Endothelial cell of umbilical vein (primary cell): ENCODE measurements around the gene SBK3. TPM values are rescaled to one million over a fixed set of nuclear protein-coding genes. Genes with fewer than 3 reads are reported as not detected.

Experiments
- BruUV-seq: library from RNA; stranded (reverse); fragments of 400-500 nt; replicated peaks from 2 replicates; lab custom pipeline; 2021; lab: Mats Ljungman, UMichigan
- CTCF ChIA-PET: fragments of 300-600, 350-600 bp; sonication (Branson Sonifier 250); formaldehyde crosslinking; loops from one replicate; lab custom pipeline; 2021; ENCODE audit warnings: antibody characterized with exemption, inconsistent platforms; lab: Charles Lee
- POLR2A ChIA-PET: fragments of 300-600, 350-600 bp; sonication (Branson Sonifier 250); formaldehyde crosslinking; loops from one replicate; lab custom pipeline; 2021; ENCODE audit warnings: antibody characterized with exemption, inconsistent platforms; lab: Charles Lee
- DNase-seq: peaks from one replicate; pipeline ENCODE4 v3.0.0-alpha.2; 2011; ENCODE audit warnings: low read depth, low spot score
- FAIRE-seq: peaks from 2 replicates; lab custom pipeline; 2011; peaks lifted over from hg19 to GRCh38; lab: Jason Lieb, UNC
- H2AFZ ChIP-seq: 2 replicates; pipeline ENCODE4 v1.6.0; 2012; ENCODE audit warnings: low read depth, low read length, control low read depth, inconsistent platforms
- H3K27ac ChIP-seq: 2 replicates; pipeline ENCODE4 v1.5.1; 2011; ENCODE audit warnings: low read depth, mild to moderate bottlenecking, control low read depth, low read length, moderate library complexity; ENCODE audit not compliant: insufficient read depth
- H3K27me3 ChIP-seq, 2 experiments: 2 replicates each; pipeline versions ENCODE4 v1.6.0 to v1.6.1; 2011; ENCODE audit warnings: low read length in 2 of 2, mixed read lengths in 1 of 2; ENCODE audit not compliant: control insufficient read depth in 2 of 2, insufficient read depth in 2 of 2
- H3K36me3 ChIP-seq, 2 experiments: 2 replicates in 1 of 2; 3 replicates in 1 of 2; pipeline ENCODE4 v1.5.1; 2011; ENCODE audit warnings: low read length in 2 of 2, mild to moderate bottlenecking in 1 of 2, moderate library complexity in 1 of 2; ENCODE audit not compliant: control insufficient read depth in 2 of 2, insufficient read depth in 2 of 2; ENCODE audit errors: extremely low read depth in 1 of 2
- H3K4me1 ChIP-seq: 3 replicates; pipeline ENCODE4 v1.5.1; 2011; ENCODE audit warnings: mild to moderate bottlenecking, low read length; ENCODE audit not compliant: control insufficient read depth, insufficient read depth; ENCODE audit errors: extremely low read depth
- H3K4me2 ChIP-seq: 2 replicates; pipeline ENCODE4 v1.6.1; 2011; ENCODE audit warnings: low read length, control low read depth, mixed read lengths; ENCODE audit not compliant: insufficient read depth
- H3K4me3 ChIP-seq, 3 experiments: fragments of 200-600 bp in 1 of 3; sonication (generic), shearing (Covaris generic) in 1 of 3; replicated peaks in 1 of 3; 2 replicates each; pipeline ENCODE4 v1.5.1; 2011 to 2016; ENCODE audit warnings: control low read depth in 3 of 3, low read length in 3 of 3, mild to moderate bottlenecking in 2 of 3, inconsistent platforms in 1 of 3, low read depth in 1 of 3, moderate library complexity in 1 of 3; ENCODE audit not compliant: insufficient read depth in 1 of 3
- H3K79me2 ChIP-seq: 2 replicates; pipeline ENCODE4 v1.6.0; 2012; ENCODE audit warnings: low read length, inconsistent platforms; ENCODE audit not compliant: control insufficient read depth, insufficient read depth
- H3K9ac ChIP-seq: replicated peaks from 2 replicates; pipeline ENCODE3; 2011; ENCODE audit warnings: low read length, control low read depth; ENCODE audit not compliant: insufficient read depth; ENCODE audit errors: extremely low read depth
- H3K9me1 ChIP-seq: replicated peaks from 3 replicates; pipeline ENCODE4 v1.6.0; 2011; ENCODE audit warnings: mild to moderate bottlenecking, low read length; ENCODE audit not compliant: control insufficient read depth, insufficient read depth; ENCODE audit errors: extremely low read depth
- H3K9me3 ChIP-seq: replicated peaks from 2 replicates; pipeline ENCODE4 v1.5.1; 2012; ENCODE audit warnings: low read length, inconsistent platforms; ENCODE audit not compliant: control insufficient read depth, insufficient read depth
- H4K20me1 ChIP-seq: replicated peaks from 2 replicates; pipeline ENCODE3; 2011; ENCODE audit warnings: mild to moderate bottlenecking, low read length; ENCODE audit not compliant: control insufficient read depth, insufficient read depth; ENCODE audit errors: extremely low read depth
- FOS ChIP-seq: IDR thresholded peaks from 2 replicates; pipeline ENCODE4 v1.6.1; 2011; ENCODE audit warnings: mild to moderate bottlenecking, low read length, moderate library complexity, borderline replicate concordance; ENCODE audit not compliant: insufficient read depth
- JUN ChIP-seq: IDR thresholded peaks from 2 replicates; pipeline ENCODE4 v1.6.1; 2011; ENCODE audit warnings: borderline replicate concordance, low read depth; ENCODE audit not compliant: insufficient read length, insufficient read depth
- MYC ChIP-seq: IDR thresholded peaks from one replicate; pipeline ENCODE4 v1.6.1; 2011; ENCODE audit warnings: mild to moderate bottlenecking, low read depth, low read length
- POLR2A ChIP-seq: IDR thresholded peaks from 2 replicates; pipeline ENCODE4 v1.6.1; 2012; ENCODE audit warnings: low read depth, mild to moderate bottlenecking, control low read depth, low read length
- POLR2AphosphoS5 ChIP-seq: IDR thresholded peaks from 2 replicates; pipeline ENCODE4 v1.6.1; 2012; ENCODE audit warnings: low read depth, mild to moderate bottlenecking, control low read depth, low read length, moderate library complexity; ENCODE audit not compliant: insufficient read depth
- dilution Hi-C: fragments of 300-500 bp; cut with MboI; formaldehyde crosslinking; loops from one replicate; pipeline ENCODE4 v1.15.0; 2019; ENCODE audit warnings: low sequenced_read_pairs; ENCODE audit not compliant: extremely low pct_ligation_motif_present
- intact Hi-C: fragments of 100-400 bp; cut with micrococcal nuclease; formaldehyde crosslinking; loops from one replicate; pipeline ENCODE4 v1.10.0; 2022
- polyA plus RNA-seq, 4 experiments: library from polyadenylated mRNA; depleted of rRNA in 3 of 4; stranded (reverse) in 3 of 4; unstranded in 1 of 4; fragments of >200 nt; gene quantifications; 2 replicates each; pipeline versions ENCODE4 v1.2.1 to v1.2.3, GENCODE V29; 2011 to 2012; ENCODE audit warnings: missing spikeins in 1 of 4
- total RNA-seq: library from RNA; stranded (reverse); gene quantifications from 2 replicates; pipeline ENCODE4 v1.2.3, GENCODE V29; 2021
- TF ChIP-seq, protein P1 (sequence below): IDR thresholded peaks from 2 replicates; pipeline ENCODE4 v1.6.1; 2011; ENCODE audit not compliant: insufficient read depth, insufficient read length
- TF ChIP-seq, protein P2 (sequence below), 2 donors: IDR thresholded peaks; 1 replicate in 1 of 2; 2 replicates in 1 of 2; pipeline ENCODE4 v1.5.1; 2011; ENCODE audit warnings: low read length in 2 of 2, mild to moderate bottlenecking in 2 of 2, moderate library complexity in 2 of 2, control low read depth in 1 of 2, inconsistent platforms in 1 of 2, low read depth in 1 of 2; ENCODE audit not compliant: insufficient read depth in 1 of 2; ENCODE audit errors: extremely low read depth in 1 of 2

The SBK3 gene
- total and polyA plus RNA-seq, 2 donors (not counting 3 experiments of a cell fraction or from before 2014, with no cell fraction given), result 0.18 to 0.62 TPM

DNA sequence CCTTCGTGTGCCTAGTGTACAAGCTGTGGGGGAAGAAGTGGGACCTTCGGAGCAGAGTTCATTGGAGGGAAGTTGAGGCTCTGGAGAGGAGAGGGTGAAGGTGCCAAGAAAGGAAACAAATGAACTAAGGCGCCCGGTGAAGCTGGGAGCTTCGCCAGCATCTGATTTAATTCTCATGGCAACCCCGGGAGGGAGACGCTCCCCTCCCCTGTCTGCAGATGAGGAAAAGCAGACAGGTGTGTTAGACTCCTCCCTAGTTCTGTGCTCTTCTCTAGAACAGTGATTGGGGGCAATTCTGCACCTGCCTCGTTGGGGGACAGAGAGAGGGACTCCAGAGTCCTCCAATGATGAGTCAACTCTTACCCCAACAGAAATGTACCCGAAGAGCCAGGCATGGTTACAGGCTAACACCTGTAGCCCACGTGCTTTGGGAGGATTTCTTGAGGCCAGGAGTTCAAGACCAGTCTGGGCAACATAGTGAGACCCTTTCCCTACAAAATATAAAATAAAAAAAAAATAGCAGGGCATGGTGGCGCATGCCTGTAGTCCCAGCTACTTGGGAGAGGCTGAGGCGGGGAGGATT is 52.9 kb downstream of the SBK3 start:
- FAIRE-seq (no peak), DNase-seq (no peak)

More for the DNA sequence above, 52.9 kb downstream of the SBK3 start:
- Histone ChIP-seq H2AFZ (no peak overlapping the region), H3K9me3 (no peaks in the 10 kb centered on the region), H3K9ac (no peak overlapping the region), H4K20me1 (no peaks in the 10 kb centered on the region), H3K36me3 (no peaks in the 10 kb centered on the region), H3K4me2 (no peak overlapping the region), H3K9me1 (no peaks in the 10 kb centered on the region), H3K27me3 (no peaks in the 10 kb centered on the region), H3K27ac (no peak overlapping the region), H3K79me2 (no peaks in the 10 kb centered on the region), H3K4me3 (no peak overlapping the region), H3K4me1 (peaks cover 9% of the 10 kb centered on the region)
- POLR2A ChIA-PET, result no interaction called here
- TF ChIP-seq FOS, result no peak
- no peak for TF ChIP-seq JUN
- TF ChIP-seq, protein P1, sequence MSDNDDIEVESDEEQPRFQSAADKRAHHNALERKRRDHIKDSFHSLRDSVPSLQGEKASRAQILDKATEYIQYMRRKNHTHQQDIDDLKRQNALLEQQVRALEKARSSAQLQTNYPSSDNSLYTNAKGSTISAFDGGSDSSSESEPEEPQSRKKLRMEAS, result no peak
- TF ChIP-seq POLR2AphosphoS5, result no peak
- TF ChIP-seq MYC, result no peak
- TF ChIP-seq POLR2A, result no peak
- TF ChIP-seq, protein P2, sequence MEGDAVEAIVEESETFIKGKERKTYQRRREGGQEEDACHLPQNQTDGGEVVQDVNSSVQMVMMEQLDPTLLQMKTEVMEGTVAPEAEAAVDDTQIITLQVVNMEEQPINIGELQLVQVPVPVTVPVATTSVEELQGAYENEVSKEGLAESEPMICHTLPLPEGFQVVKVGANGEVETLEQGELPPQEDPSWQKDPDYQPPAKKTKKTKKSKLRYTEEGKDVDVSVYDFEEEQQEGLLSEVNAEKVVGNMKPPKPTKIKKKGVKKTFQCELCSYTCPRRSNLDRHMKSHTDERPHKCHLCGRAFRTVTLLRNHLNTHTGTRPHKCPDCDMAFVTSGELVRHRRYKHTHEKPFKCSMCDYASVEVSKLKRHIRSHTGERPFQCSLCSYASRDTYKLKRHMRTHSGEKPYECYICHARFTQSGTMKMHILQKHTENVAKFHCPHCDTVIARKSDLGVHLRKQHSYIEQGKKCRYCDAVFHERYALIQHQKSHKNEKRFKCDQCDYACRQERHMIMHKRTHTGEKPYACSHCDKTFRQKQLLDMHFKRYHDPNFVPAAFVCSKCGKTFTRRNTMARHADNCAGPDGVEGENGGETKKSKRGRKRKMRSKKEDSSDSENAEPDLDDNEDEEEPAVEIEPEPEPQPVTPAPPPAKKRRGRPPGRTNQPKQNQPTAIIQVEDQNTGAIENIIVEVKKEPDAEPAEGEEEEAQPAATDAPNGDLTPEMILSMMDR (IDR thresholded peaks at IDR 0.05; ENCODE audit: extremely low read depth in 1 of 2, insufficient read depth in 1 of 2, low read depth in 1 of 2, low read length in 2 of 2), result no peak
- dilution Hi-C loops, result no loop called here
- no TSS peak for BruUV-seq
- CTCF ChIA-PET, result interaction anchor here (3.2 to 5.5 kb wide), 2 partner anchors 12 to 25 kb away, joined by 17 to 38 read pairs; no protein-coding TSS in a partner anchor
- intact Hi-C loops, result no loop called here
